Brain microvascular endothelial cell (primary cell): Measurements from ENCODE around the gene SPECC1L.
A peak's percentile ranks its signal among the peaks of the same experiment; 100 is the strongest.

ENCODE experiments used
- DNase-seq: peaks from one replicate; pipeline ENCODE4 v3.0.0-alpha.2; 2020
- H3K27ac ChIP-seq: fragments of 250-450 bp; sonication (Bioruptor Pico); 2 replicates; pipeline ENCODE4 v1.5.1; 2020; ENCODE audit warnings: mild to moderate bottlenecking, moderate library complexity
- H3K27me3 ChIP-seq: fragments of 250-450 bp; sonication (Bioruptor Pico); replicated peaks from 2 replicates; pipeline ENCODE4 v1.5.1; 2020; ENCODE audit warnings: mild to moderate bottlenecking
- H3K36me3 ChIP-seq: fragments of 250-450 bp; sonication (Bioruptor Pico); replicated peaks from 2 replicates; pipeline ENCODE4 v1.5.1; 2020; ENCODE audit warnings: mild to moderate bottlenecking
- H3K4me3 ChIP-seq: 2 replicates; pipeline ENCODE4 v1.5.1; 2011; ENCODE audit warnings: low read depth, mild to moderate bottlenecking, control low read depth, low read length, moderate library complexity
- CTCF ChIP-seq: IDR thresholded peaks from 2 replicates; pipeline ENCODE4 v1.5.1; 2011; ENCODE audit warnings: low read depth, mild to moderate bottlenecking, moderate library complexity, low read length, control low read depth, inconsistent platforms; ENCODE audit errors: missing control alignments
- in situ Hi-C: cut with HindIII; loops from 2 replicates; pipeline ENCODE4 v1.10.0; 2017; ENCODE audit warnings: low sequenced_read_pairs, low pct_ligation_motif_present

SPECC1L gene

GRCh38 chr22:24463071-24463760 lies 192.6 kb downstream of the SPECC1L start:
- no peak overlapping the region for H3K27ac ChIP-seq
- no peak for TF ChIP-seq CTCF
- in situ Hi-C loops, result no loop called here
- no peak overlapping the region for H3K4me3 ChIP-seq
- no peaks in the 10 kb centered on the region for H3K36me3 ChIP-seq
- no peaks in the 10 kb centered on the region for H3K27me3 ChIP-seq
- DNase-seq, result no peak

GRCh38 chr22:24465566-24465965 lies 194.9 kb downstream of the SPECC1L start:
- H3K27ac ChIP-seq, result peak overlapping the region; percentile 99
- no peak for TF ChIP-seq CTCF
- no peaks in the 10 kb centered on the region for H3K36me3 ChIP-seq
- H3K27me3 ChIP-seq, result no peaks in the 10 kb centered on the region
- peak; percentile 95 for DNase-seq
- H3K4me3 ChIP-seq, result no peak overlapping the region
- in situ Hi-C loops, result no loop called here

- H3K36me3 ChIP-seq, result no peaks in the 10 kb centered on the region
- no peak for TF ChIP-seq CTCF
- H3K27me3 ChIP-seq, result no peaks in the 10 kb centered on the region
- in situ Hi-C loops, result no loop called here
- H3K4me3 ChIP-seq, result no peak overlapping the region
- no peak for DNase-seq
- H3K27ac ChIP-seq, result peak overlapping the region; percentile 99
Observed at GRCh38 chr22:24465975-24466374, 195.3 kb downstream of the SPECC1L start.

GRCh38 chr22:24466716-24467328 lies 196.2 kb downstream of the SPECC1L start:
- DNase-seq, result peak; percentile 93
- Histone ChIP-seq H3K36me3 (no peaks in the 10 kb centered on the region), H3K27me3 (no peaks in the 10 kb centered on the region), H3K27ac (peak overlapping the region; percentile 99), H3K4me3 (no peak overlapping the region)
- in situ Hi-C loops, result no loop called here
- TF ChIP-seq CTCF, result no peak

- H3K27ac ChIP-seq, result peak overlapping the region; percentile 99
- no peak for DNase-seq
- no peaks in the 10 kb centered on the region for H3K27me3 ChIP-seq
- TF ChIP-seq CTCF, result no peak
- no peaks in the 10 kb centered on the region for H3K36me3 ChIP-seq
- no peak overlapping the region for H3K4me3 ChIP-seq
- in situ Hi-C loops, result no loop called here
Observed at GRCh38 chr22:24467340-24467739, 196.7 kb downstream of the SPECC1L start.
